BJ (cell line): Measurements from ENCODE around the gene MGA. TPM values are rescaled to one million over a fixed set of nuclear protein-coding genes. Genes with fewer than 3 reads are reported as not detected.
A peak's percentile ranks its signal among the peaks of the same experiment; 100 is the strongest.

Source experiments
- CTCF ChIA-PET: fragments of 350-600 bp; formaldehyde crosslinking; extraction: SDS; loops from one replicate; lab custom pipeline; 2021; ENCODE audit warnings: antibody characterized with exemption, inconsistent platforms; lab: Yijun Ruan, JAX
- POLR2A ChIA-PET: fragments of 300-600 bp; sonication (Branson Sonifier 250); formaldehyde crosslinking; extraction: SDS; loops from one replicate; lab custom pipeline; 2021; ENCODE audit warnings: antibody characterized with exemption; lab: Charles Lee
- DNase-seq: peaks from one replicate; pipeline ENCODE4 v3.0.0-alpha.2; 2011; ENCODE audit warnings: low read depth
- H3K27me3 ChIP-seq: 2 replicates; pipeline ENCODE4 v1.6.0; 2011; ENCODE audit warnings: low read length; ENCODE audit not compliant: control insufficient read depth, insufficient read depth
- H3K36me3 ChIP-seq: 2 replicates; pipeline ENCODE4 v1.5.1; 2011; ENCODE audit warnings: low read length; ENCODE audit not compliant: control insufficient read depth, insufficient read depth
- H3K4me3 ChIP-seq: 2 replicates; pipeline ENCODE4 v1.5.1; 2011; ENCODE audit warnings: low read depth, mild to moderate bottlenecking, control low read depth, low read length
- polyA plus RNA-seq: library from polyadenylated mRNA; depleted of rRNA; stranded (reverse); fragments of >200 nt; gene quantifications from 2 replicates; pipeline ENCODE4 v1.2.3, GENCODE V29; 2011
- TF ChIP-seq, protein P1 (sequence below): IDR thresholded peaks from 2 replicates; pipeline ENCODE4 v1.5.1; 2011; ENCODE audit warnings: low read depth, mild to moderate bottlenecking, control low read depth, inconsistent platforms, low read length, moderate library complexity; ENCODE audit not compliant: insufficient read depth

Gene MGA
- polyA plus RNA-seq, 1 experiment = 4.7 TPM

DNA sequence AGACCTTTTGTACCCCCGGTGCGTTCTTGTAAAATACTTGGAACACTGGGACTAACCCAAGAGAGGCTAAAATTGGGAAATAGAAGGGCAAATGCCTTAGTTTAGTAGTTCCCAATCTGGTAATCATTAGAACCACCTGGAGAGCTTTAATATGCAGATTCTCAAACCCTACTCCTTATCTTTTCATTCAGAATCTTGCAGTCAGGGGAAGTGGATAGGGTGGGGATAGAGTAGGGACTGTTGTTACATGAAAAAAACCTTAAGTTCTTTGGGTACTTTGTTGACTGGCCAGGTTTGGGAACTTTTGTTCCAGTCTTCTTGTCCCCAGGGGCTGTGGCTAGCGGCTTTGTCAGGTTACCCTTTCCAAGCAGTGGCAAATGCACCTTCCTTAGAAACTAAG is 130.0 kb downstream of the MGA start:
- TF ChIP-seq, protein P1, sequence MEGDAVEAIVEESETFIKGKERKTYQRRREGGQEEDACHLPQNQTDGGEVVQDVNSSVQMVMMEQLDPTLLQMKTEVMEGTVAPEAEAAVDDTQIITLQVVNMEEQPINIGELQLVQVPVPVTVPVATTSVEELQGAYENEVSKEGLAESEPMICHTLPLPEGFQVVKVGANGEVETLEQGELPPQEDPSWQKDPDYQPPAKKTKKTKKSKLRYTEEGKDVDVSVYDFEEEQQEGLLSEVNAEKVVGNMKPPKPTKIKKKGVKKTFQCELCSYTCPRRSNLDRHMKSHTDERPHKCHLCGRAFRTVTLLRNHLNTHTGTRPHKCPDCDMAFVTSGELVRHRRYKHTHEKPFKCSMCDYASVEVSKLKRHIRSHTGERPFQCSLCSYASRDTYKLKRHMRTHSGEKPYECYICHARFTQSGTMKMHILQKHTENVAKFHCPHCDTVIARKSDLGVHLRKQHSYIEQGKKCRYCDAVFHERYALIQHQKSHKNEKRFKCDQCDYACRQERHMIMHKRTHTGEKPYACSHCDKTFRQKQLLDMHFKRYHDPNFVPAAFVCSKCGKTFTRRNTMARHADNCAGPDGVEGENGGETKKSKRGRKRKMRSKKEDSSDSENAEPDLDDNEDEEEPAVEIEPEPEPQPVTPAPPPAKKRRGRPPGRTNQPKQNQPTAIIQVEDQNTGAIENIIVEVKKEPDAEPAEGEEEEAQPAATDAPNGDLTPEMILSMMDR = no peak
- no peaks in the 10 kb centered on the region for H3K36me3 ChIP-seq
- no peak for DNase-seq
- H3K4me3 ChIP-seq = no peak overlapping the region
- ChIA-PET POLR2A (no interaction called here), CTCF (interaction anchor here (1.1 to 8.4 kb wide), 5 partner anchors 11 to 21 kb away, joined by 3 to 97 read pairs (median 8); partner anchors contain the start of gene MAPKBP1)
- H3K27me3 ChIP-seq = no peaks in the 10 kb centered on the region

DNA sequence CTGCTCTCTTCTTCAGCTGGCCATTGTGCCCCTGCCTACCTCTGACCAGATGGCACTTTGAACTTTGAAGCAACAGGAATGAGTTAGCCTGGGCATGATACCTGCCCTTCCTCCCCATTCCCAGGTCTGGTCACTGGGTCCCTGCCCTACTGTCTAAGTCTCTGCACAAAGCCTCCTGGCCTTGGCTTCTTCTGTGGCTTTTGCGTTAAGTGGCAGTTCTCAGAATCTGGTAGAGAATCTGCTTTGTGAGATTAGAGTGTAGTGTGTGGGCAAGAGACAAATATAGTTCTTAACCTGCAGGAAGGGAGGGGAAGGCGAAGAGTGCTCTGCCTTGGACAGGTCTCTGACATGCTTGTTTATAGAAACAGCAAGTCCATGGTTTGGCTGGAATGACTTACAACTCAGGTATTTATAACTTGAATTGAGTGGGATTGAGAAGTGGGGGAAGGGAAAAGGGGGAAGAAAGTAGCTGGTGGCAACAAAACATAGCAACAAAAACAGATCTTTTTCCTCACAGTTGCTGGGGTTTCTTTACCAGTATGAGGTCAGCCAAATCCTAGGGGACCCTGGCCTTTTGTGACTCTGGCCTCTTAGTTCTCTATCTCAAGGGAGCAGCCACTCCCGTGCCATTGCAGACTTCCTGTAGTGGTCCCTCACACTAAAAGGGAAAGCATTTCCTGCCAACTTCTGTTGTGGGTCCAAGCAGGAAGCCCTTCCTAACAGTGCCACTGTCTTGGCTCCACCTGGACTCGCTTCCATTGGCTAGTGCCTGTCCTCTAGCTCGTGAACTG is 130.7 kb downstream of the MGA start:
- H3K4me3 ChIP-seq = no peak overlapping the region
- TF ChIP-seq, protein P1 = no peak
- H3K36me3 ChIP-seq = no peaks in the 10 kb centered on the region
- CTCF ChIA-PET = interaction anchor here (0.8 to 8.4 kb wide), 6 partner anchors 10 to 199 kb away, joined by 3 to 97 read pairs (median 3); partner anchors contain the start of gene MAPKBP1
- peak; percentile 57 for DNase-seq
- POLR2A ChIA-PET = no interaction called here
- no peaks in the 10 kb centered on the region for H3K27me3 ChIP-seq

DNA sequence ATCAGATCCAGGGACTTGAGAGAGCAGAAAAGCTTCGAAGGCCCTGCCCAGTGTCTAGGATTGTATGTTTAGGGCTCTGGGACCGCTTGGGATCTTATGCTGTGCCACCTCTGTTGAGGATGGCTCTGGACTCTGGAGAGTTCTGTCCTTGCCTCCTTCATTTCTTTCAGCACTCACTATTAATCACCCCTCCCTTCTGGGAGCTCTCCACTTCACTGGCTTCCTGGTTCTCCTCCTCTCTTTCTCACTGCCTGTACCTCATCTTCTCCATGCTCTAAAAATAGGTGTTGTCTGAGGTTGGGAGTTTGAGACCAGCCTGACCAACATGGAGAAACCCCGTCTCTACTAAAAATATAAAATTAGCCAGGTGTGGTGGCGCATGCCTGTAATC is 131.3 kb downstream of the MGA start:
- H3K36me3 ChIP-seq = no peaks in the 10 kb centered on the region
- POLR2A ChIA-PET = no interaction called here
- no peaks in the 10 kb centered on the region for H3K27me3 ChIP-seq
- DNase-seq = no peak
- TF ChIP-seq, protein P1 = no peak
- H3K4me3 ChIP-seq = no peak overlapping the region
- CTCF ChIA-PET = interaction anchor here (0.8 to 8.4 kb wide), 7 partner anchors 10 to 198 kb away, joined by 3 to 97 read pairs (median 3); partner anchors contain the start of gene MAPKBP1

DNA sequence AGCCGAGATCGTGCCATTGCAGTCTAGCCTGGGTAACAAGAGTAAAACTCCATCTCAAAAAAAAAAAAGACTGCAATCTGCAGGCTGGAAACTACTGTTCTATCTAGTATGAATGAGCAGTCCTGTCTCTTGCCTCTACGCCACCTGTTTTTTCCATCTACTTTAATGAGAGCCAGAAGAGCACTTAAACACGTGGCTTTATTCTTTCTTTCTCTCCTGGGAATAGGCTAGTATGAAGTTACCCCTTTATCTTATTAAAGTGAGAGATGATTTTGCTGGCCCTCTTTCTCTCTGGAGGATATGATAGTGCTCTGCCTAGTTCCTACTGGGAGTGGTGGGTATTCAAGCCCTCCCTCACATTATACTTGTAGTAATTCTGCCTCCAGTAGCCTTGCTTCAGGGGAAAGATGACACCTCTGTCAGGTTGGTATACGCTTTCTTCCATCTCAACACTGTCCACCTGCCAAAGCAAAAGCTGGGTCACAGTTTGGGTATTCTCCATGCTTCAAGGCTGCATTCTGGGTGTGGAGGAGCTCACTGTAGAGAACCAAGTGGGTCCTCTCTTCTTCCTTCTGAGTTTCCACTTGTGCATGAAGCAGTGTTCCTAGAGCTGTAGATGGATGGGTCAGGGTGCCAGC is 131.9 kb downstream of the MGA start:
- TF ChIP-seq, protein P1 = no peak
- no peak for DNase-seq
- ChIA-PET CTCF (interaction anchor here (1.0 to 8.4 kb wide), 4 partner anchors 9 to 20 kb away, joined by 3 to 97 read pairs (median 6); partner anchors contain the start of gene MAPKBP1), POLR2A (no interaction called here)
- Histone ChIP-seq H3K4me3 (no peak overlapping the region), H3K27me3 (no peaks in the 10 kb centered on the region), H3K36me3 (no peaks in the 10 kb centered on the region)

DNA sequence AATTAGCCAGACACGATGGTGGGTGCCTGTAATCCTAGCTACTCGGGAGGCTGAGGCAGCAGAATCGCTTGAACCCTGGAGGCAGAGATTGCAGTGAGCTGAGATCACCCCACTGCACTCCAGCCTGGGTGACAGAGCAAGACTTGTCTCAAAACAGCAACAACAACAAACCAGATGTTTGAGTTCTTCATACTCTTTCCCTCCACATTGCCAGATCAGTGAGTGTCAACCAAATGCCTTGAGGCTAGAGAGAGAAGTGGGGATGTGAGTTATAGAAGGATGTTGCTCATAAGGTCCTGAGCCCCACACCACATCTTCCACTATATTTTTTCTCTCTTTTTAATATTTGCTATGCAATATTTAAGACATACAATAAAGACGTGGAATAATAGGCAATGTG is 133.9 kb downstream of the MGA start:
- Histone ChIP-seq H3K27me3 (no peaks in the 10 kb centered on the region), H3K4me3 (no peak overlapping the region), H3K36me3 (no peaks in the 10 kb centered on the region)
- TF ChIP-seq, protein P1 = no peak
- peak; percentile 71 for DNase-seq
- ChIA-PET POLR2A (no interaction called here), CTCF (interaction anchor here (4.1 to 8.4 kb wide), 2 partner anchors 15 to 17 kb away, joined by 27 to 97 read pairs; partner anchors contain the start of gene MAPKBP1)
